Nephron progenitor cell (in vitro differentiated cells): ENCODE results near the gene NRG3.

Experiments used
- DNase-seq: peaks from one replicate; pipeline ENCODE4 v3.0.0; 2021
- H3K27ac Mint-ChIP-seq: 2 replicates; pipeline ENCODE4 v1.8.0; 2021; ENCODE audit warnings: mild to moderate bottlenecking, moderate library complexity, mixed read lengths
- H3K27me3 Mint-ChIP-seq: 2 replicates; pipeline ENCODE4 v1.8.0; 2021; ENCODE audit warnings: mild to moderate bottlenecking, low read depth, mixed read lengths; ENCODE audit not compliant: poor library complexity
- H3K36me3 Mint-ChIP-seq: 2 replicates; pipeline ENCODE4 v1.8.0; 2021; ENCODE audit warnings: low read depth, mixed read lengths
- H3K4me1 Mint-ChIP-seq: 2 replicates; pipeline ENCODE4 v1.8.0; 2021; ENCODE audit warnings: mixed read lengths
- H3K4me3 Mint-ChIP-seq: 2 replicates; pipeline ENCODE4 v1.8.0; 2021; ENCODE audit warnings: mild to moderate bottlenecking, moderate library complexity, mixed read lengths
- H3K9me3 Mint-ChIP-seq: 2 replicates; pipeline ENCODE4 v1.8.0; 2021; ENCODE audit warnings: mild to moderate bottlenecking, moderate library complexity, mixed read lengths
- CTCF ChIP-seq: fragments of 200-600 bp; sonication (generic); IDR thresholded peaks from 2 replicates; pipeline ENCODE4 v1.5.0; 2021; ENCODE audit warnings: antibody characterized with exemption

Gene NRG3

GRCh38 chr10:81903472-81903871 is 28.5 kb downstream of the NRG3 start:
- Mint-ChIP-seq H3K27ac (no peak overlapping the region), H3K4me1 (peaks cover 15% of the 10 kb centered on the region), H3K27me3 (no peaks in the 10 kb centered on the region), H3K9me3 (no peaks in the 10 kb centered on the region), H3K36me3 (no peaks in the 10 kb centered on the region), H3K4me3 (no peak overlapping the region)
- no peak for TF ChIP-seq CTCF
- no peak for DNase-seq

- no peak for DNase-seq
- Mint-ChIP-seq H3K27ac (no peak overlapping the region), H3K4me3 (no peak overlapping the region), H3K36me3 (no peaks in the 10 kb centered on the region), H3K4me1 (peaks cover 15% of the 10 kb centered on the region), H3K9me3 (no peaks in the 10 kb centered on the region), H3K27me3 (no peaks in the 10 kb centered on the region)
- TF ChIP-seq CTCF = no peak
These were observed 30.2 kb downstream of the NRG3 start for GRCh38 chr10:81905161-81905560.

GRCh38 chr10:81909453-81909852 is 34.5 kb downstream of the NRG3 start:
- H3K4me3 Mint-ChIP-seq = no peak overlapping the region
- H3K36me3 Mint-ChIP-seq = no peaks in the 10 kb centered on the region
- no peak for TF ChIP-seq CTCF
- H3K4me1 Mint-ChIP-seq = peaks cover 7% of the 10 kb centered on the region
- no peaks in the 10 kb centered on the region for H3K27me3 Mint-ChIP-seq
- H3K27ac Mint-ChIP-seq = no peak overlapping the region
- DNase-seq = no peak
- H3K9me3 Mint-ChIP-seq = no peaks in the 10 kb centered on the region

- no peak for DNase-seq
- Mint-ChIP-seq H3K4me1 (no peaks in the 10 kb centered on the region), H3K9me3 (no peaks in the 10 kb centered on the region), H3K27ac (no peak overlapping the region), H3K4me3 (no peak overlapping the region), H3K36me3 (no peaks in the 10 kb centered on the region), H3K27me3 (no peaks in the 10 kb centered on the region)
- no peak for TF ChIP-seq CTCF
These were observed 36.3 kb downstream of the NRG3 start for GRCh38 chr10:81911328-81911727.

GRCh38 chr10:81914736-81915503 is 39.9 kb downstream of the NRG3 start:
- H3K27me3 Mint-ChIP-seq = peaks cover 1% of the 10 kb centered on the region
- H3K4me1 Mint-ChIP-seq = no peaks in the 10 kb centered on the region
- H3K9me3 Mint-ChIP-seq = no peaks in the 10 kb centered on the region

More at GRCh38 chr10:81914736-81915503, 39.9 kb downstream of the NRG3 start:
- no peak for TF ChIP-seq CTCF
- DNase-seq = no peak
- no peak overlapping the region for H3K4me3 Mint-ChIP-seq
- H3K27ac Mint-ChIP-seq = no peak overlapping the region
- H3K36me3 Mint-ChIP-seq = no peaks in the 10 kb centered on the region
